T-cell (primary cell): ENCODE measurements around the gene DPYSL3. TPM values are rescaled to one million over a fixed set of nuclear protein-coding genes. Genes with fewer than 3 reads are reported as not detected.

Experiments used
- ATAC-seq, 4 experiments: fragments of 200-7000 bp in 3 of 4; fragments of 150-1000 bp in 1 of 4; cut with Tn5 transposase; replicated peaks in 1 of 4; 1 replicate in 3 of 4; 2 replicates in 1 of 4; pipeline ENCODE4 v1.10.0; 2021; ENCODE audit warnings: moderate library complexity in 3 of 4, mild to moderate bottlenecking in 2 of 4, moderate number of reproducible peaks in 1 of 4
- CTCF ChIA-PET, 2 donors: fragments of 300-600 bp; sonication (Branson Sonifier 250); formaldehyde crosslinking; loops; one replicate each; lab custom pipeline; 2022; ENCODE audit warnings: antibody characterized with exemption in 2 of 2; lab: Charles Lee
- POLR2A ChIA-PET, 2 donors: fragments of 300-600 bp; sonication (Branson Sonifier 250); formaldehyde crosslinking; loops; one replicate each; lab custom pipeline; 2022; ENCODE audit warnings: antibody characterized with exemption in 2 of 2; lab: Charles Lee
- DNase-seq, 35 experiments: peaks; one replicate each; pipeline versions ENCODE4 v3.0.0 to v3.0.0-alpha.2; 2013 to 2023
- H3K27ac ChIP-seq: one replicate; pipeline ENCODE4 v1.5.1; 2013; ENCODE audit warnings: low read length
- H3K27me3 ChIP-seq, 2 experiments: replicated peaks in 1 of 2; 1 replicate in 1 of 2; 2 replicates in 1 of 2; pipeline versions ENCODE4 v1.6.1 to v1.7.0; 2013; ENCODE audit warnings: low read length in 1 of 2, mixed read lengths in 1 of 2; ENCODE audit not compliant: control insufficient read depth in 2 of 2, insufficient read depth in 2 of 2; ENCODE audit errors: extremely low read depth in 1 of 2
- H3K36me3 ChIP-seq, 2 donors: 1 replicate in 1 of 2; 2 replicates in 1 of 2; pipeline versions ENCODE4 v1.6.1 to v1.7.0; 2013; ENCODE audit warnings: low read length in 1 of 2; ENCODE audit not compliant: control insufficient read depth in 2 of 2, insufficient read depth in 1 of 2; ENCODE audit errors: extremely low read depth in 1 of 2
- H3K4me1 ChIP-seq, 2 experiments: 1 replicate in 1 of 2; 2 replicates in 1 of 2; pipeline versions ENCODE4 v1.6.1 to v1.7.0; 2013; ENCODE audit warnings: low read length in 2 of 2, mixed read lengths in 1 of 2; ENCODE audit not compliant: insufficient read depth in 2 of 2, control insufficient read depth in 1 of 2; ENCODE audit errors: extremely low read depth in 1 of 2
- H3K4me3 ChIP-seq, 2 donors: 1 replicate in 1 of 2; 2 replicates in 1 of 2; pipeline versions ENCODE4 v1.5.1 to v1.7.0; 2013; ENCODE audit warnings: mild to moderate bottlenecking in 2 of 2, low read length in 1 of 2, moderate library complexity in 1 of 2; ENCODE audit not compliant: control insufficient read depth in 1 of 2; ENCODE audit errors: extremely low read depth in 1 of 2
- H3K9me3 ChIP-seq: 2 replicates; pipeline ENCODE4 v1.7.0; 2013
- H3K27ac Mint-ChIP-seq, 2 donors: one replicate each; pipeline ENCODE4 v1.8.0; 2020 to 2021; ENCODE audit warnings: mild to moderate bottlenecking in 2 of 2, mixed read lengths in 2 of 2
- H3K27me3 Mint-ChIP-seq, 2 donors: one replicate each; pipeline ENCODE4 v1.8.0; 2021 to 2022; ENCODE audit warnings: mixed read lengths in 2 of 2
- H3K36me3 Mint-ChIP-seq: one replicate; pipeline ENCODE4 v1.8.0; 2021; ENCODE audit warnings: mixed read lengths
- H3K4me1 Mint-ChIP-seq, 3 donors: one replicate each; pipeline ENCODE4 v1.8.0; 2020 to 2022; ENCODE audit warnings: mixed read lengths in 3 of 3, mild to moderate bottlenecking in 1 of 3
- H3K4me3 Mint-ChIP-seq, 3 donors: one replicate each; pipeline ENCODE4 v1.8.0; 2020 to 2022; ENCODE audit warnings: mild to moderate bottlenecking in 3 of 3, mixed read lengths in 3 of 3, moderate library complexity in 3 of 3
- H3K9me3 Mint-ChIP-seq, 3 donors: one replicate each; pipeline ENCODE4 v1.8.0; 2020 to 2022; ENCODE audit warnings: mixed read lengths in 3 of 3
- WGBS: methylation state at CpG from one replicate; pipeline ENCODE4 v1.1.5; 2013; ENCODE audit warnings: missing lambda C conversion rate; ENCODE audit not compliant: insufficient coverage; 5-methylcytosine and 5-hydroxymethylcytosine counted together
- total RNA-seq, 35 experiments: library from RNA in 6 of 35; stranded (reverse) in 6 of 35; fragments of 120-200 nt in 1 of 35; gene quantifications; one replicate each; pipeline versions ENCODE4 v1.2.1 to v1.2.4 and lab custom pipeline; 2013 to 2026

Gene DPYSL3
- total RNA-seq, 5 donors from 2014 or later (not counting 1 experiment from before 2014, with no cell fraction given): 0.09 to 0.68 (median 0.54) TPM

- ChIA-PET POLR2A (no interaction called here), CTCF (no interaction called here)
- no peak overlapping the region for H3K4me3 ChIP-seq
- Mint-ChIP-seq H3K9me3 (peaks cover 0 to under 1% (median 0%) of the 10 kb centered on the region in 3 donors), H3K27me3 (peaks cover 5 to 7% of the 10 kb centered on the region in 2 donors), H3K27ac (no peak overlapping the region), H3K4me1 (no peaks in the 10 kb centered on the region), H3K4me3 (no peak overlapping the region), H3K36me3 (no peaks in the 10 kb centered on the region)
- H3K27me3 ChIP-seq: no peaks in the 10 kb centered on the region
- ATAC-seq (no peak), DNase-seq (no peak)
- no peak overlapping the region for H3K27ac ChIP-seq
- H3K9me3 ChIP-seq: no peaks in the 10 kb centered on the region
- H3K4me1 ChIP-seq: no peaks in the 10 kb centered on the region
- WGBS: no CpG with 5 or more reads among the region's 3 CpGs
- H3K36me3 ChIP-seq: no peaks in the 10 kb centered on the region
Observed at GRCh38 chr5:147415651-147416050, 94.2 kb downstream of the DPYSL3 start.

- no peaks in the 10 kb centered on the region for H3K4me1 Mint-ChIP-seq
- ATAC-seq (no peak), DNase-seq (no peak)
- no peak overlapping the region for H3K4me3 ChIP-seq
- ChIA-PET POLR2A (no interaction called here), CTCF (no interaction called here)
- no peaks in the 10 kb centered on the region for H3K4me1 ChIP-seq
- no peaks in the 10 kb centered on the region for H3K36me3 Mint-ChIP-seq
- H3K27ac ChIP-seq: no peak overlapping the region
- no peak overlapping the region for H3K27ac Mint-ChIP-seq
- H3K36me3 ChIP-seq: no peaks in the 10 kb centered on the region
- no peaks in the 10 kb centered on the region for H3K27me3 ChIP-seq
- no peak overlapping the region for H3K4me3 Mint-ChIP-seq
- 70% methylated on average over 3 of the region's 3 CpGs for WGBS
- no peaks in the 10 kb centered on the region for H3K9me3 Mint-ChIP-seq
- H3K27me3 Mint-ChIP-seq: peaks cover 3 to 7% of the 10 kb centered on the region in 2 donors
- H3K9me3 ChIP-seq: no peaks in the 10 kb centered on the region
Observed at GRCh38 chr5:147413266-147413665, 96.6 kb downstream of the DPYSL3 start.

GRCh38 chr5:147412561-147412960 lies 97.3 kb downstream of the DPYSL3 start:
- no peak overlapping the region for H3K27ac Mint-ChIP-seq
- WGBS: 66% methylated on average over 2 of the region's 2 CpGs
- no peak for ATAC-seq

GRCh38 chr5:147411359-147412319 lies 98.2 kb downstream of the DPYSL3 start:
- Histone ChIP-seq H3K36me3 (no peaks in the 10 kb centered on the region), H3K9me3 (no peaks in the 10 kb centered on the region), H3K4me3 (no peak overlapping the region), H3K27ac (no peak overlapping the region), H3K4me1 (no peaks in the 10 kb centered on the region), H3K27me3 (no peaks in the 10 kb centered on the region)
- H3K9me3 Mint-ChIP-seq: no peaks in the 10 kb centered on the region
- no peak for DNase-seq
- ChIA-PET POLR2A (no interaction called here), CTCF (no interaction called here)
- H3K4me1 Mint-ChIP-seq: no peaks in the 10 kb centered on the region
- peaks cover 3% of the 10 kb centered on the region in 2 donors for H3K27me3 Mint-ChIP-seq
- no peak overlapping the region for H3K4me3 Mint-ChIP-seq
- H3K27ac Mint-ChIP-seq: no peak overlapping the region
- H3K36me3 Mint-ChIP-seq: no peaks in the 10 kb centered on the region
- WGBS: 60% methylated on average over 5 of the region's 8 CpGs
- no peak for ATAC-seq

More at GRCh38 chr5:147412561-147412960, 97.3 kb downstream of the DPYSL3 start:
- POLR2A ChIA-PET: no interaction called here
- Histone ChIP-seq H3K36me3 (no peaks in the 10 kb centered on the region), H3K4me3 (no peak overlapping the region), H3K27me3 (no peaks in the 10 kb centered on the region), H3K9me3 (no peaks in the 10 kb centered on the region), H3K4me1 (no peaks in the 10 kb centered on the region), H3K27ac (no peak overlapping the region)
- CTCF ChIA-PET: no interaction called here
- peaks cover 3% of the 10 kb centered on the region in 2 donors for H3K27me3 Mint-ChIP-seq
- H3K36me3 Mint-ChIP-seq: no peaks in the 10 kb centered on the region
- DNase-seq: no peak
- H3K9me3 Mint-ChIP-seq: no peaks in the 10 kb centered on the region
- no peaks in the 10 kb centered on the region for H3K4me1 Mint-ChIP-seq
- no peak overlapping the region for H3K4me3 Mint-ChIP-seq

- no peaks in the 10 kb centered on the region for H3K36me3 Mint-ChIP-seq
- H3K4me3 Mint-ChIP-seq: no peak overlapping the region
- ChIA-PET CTCF (no interaction called here), POLR2A (no interaction called here)
- no peaks in the 10 kb centered on the region for H3K4me1 Mint-ChIP-seq
- H3K27me3 ChIP-seq: no peaks in the 10 kb centered on the region
- H3K27me3 Mint-ChIP-seq: peaks cover 1 to 3% of the 10 kb centered on the region in 2 donors
- H3K4me1 ChIP-seq: no peaks in the 10 kb centered on the region
- 89% methylated on average over 5 of the region's 8 CpGs for whole genome bisulfite sequencing
- no peaks in the 10 kb centered on the region for H3K9me3 ChIP-seq
- H3K27ac Mint-ChIP-seq: no peak overlapping the region
- no peak for ATAC-seq
- no peaks in the 10 kb centered on the region for H3K36me3 ChIP-seq
- DNase-seq: no peak
- no peaks in the 10 kb centered on the region for H3K9me3 Mint-ChIP-seq
- no peak overlapping the region for H3K27ac ChIP-seq
- H3K4me3 ChIP-seq: no peak overlapping the region
Observed at GRCh38 chr5:147410496-147411358, 99.1 kb downstream of the DPYSL3 start.

- H3K9me3 Mint-ChIP-seq: no peaks in the 10 kb centered on the region
- H3K27ac ChIP-seq: no peak overlapping the region
- peaks cover 0 to 3% of the 10 kb centered on the region in 2 experiments for H3K27me3 ChIP-seq
- ChIA-PET CTCF (no interaction called here), POLR2A (no interaction called here)
- ATAC-seq: no peak
- no peak overlapping the region for H3K4me3 Mint-ChIP-seq
- WGBS: no CpG with 5 or more reads among the region's 2 CpGs
- H3K9me3 ChIP-seq: no peaks in the 10 kb centered on the region
- no peak for DNase-seq
- H3K27ac Mint-ChIP-seq: no peak overlapping the region
- no peaks in the 10 kb centered on the region for H3K36me3 Mint-ChIP-seq
- no peak overlapping the region for H3K4me3 ChIP-seq
- H3K4me1 ChIP-seq: no peaks in the 10 kb centered on the region
- no peaks in the 10 kb centered on the region for H3K27me3 Mint-ChIP-seq
- H3K36me3 ChIP-seq: no peaks in the 10 kb centered on the region
- no peaks in the 10 kb centered on the region for H3K4me1 Mint-ChIP-seq
Observed at GRCh38 chr5:147408980-147409379, 100.9 kb downstream of the DPYSL3 start.
